Transverse colon (tissue), 4 donors: ENCODE measurements around the gene ARHGEF10L. TPM values are rescaled to one million over a fixed set of nuclear protein-coding genes. Genes with fewer than 3 reads are reported as not detected.

Experiments used
- DNase-seq: peaks from one replicate; pipeline ENCODE4 v3.0.0-alpha.2; 2019
- H3K27ac ChIP-seq, 4 donors: fragments of 200-600 bp; sonication (generic); 2 replicates each; pipeline ENCODE4 v1.5.1; 2016 to 2018; ENCODE audit warnings: inconsistent platforms in 4 of 4
- H3K27me3 ChIP-seq: fragments of 200-600 bp; sonication (generic); 2 replicates; pipeline ENCODE4 v1.5.1; 2017; ENCODE audit warnings: inconsistent platforms
- H3K36me3 ChIP-seq, 4 donors: fragments of 200-600 bp; sonication (generic); 2 replicates each; pipeline ENCODE4 v1.5.1; 2017 to 2019; ENCODE audit warnings: inconsistent platforms in 4 of 4
- H3K4me1 ChIP-seq, 4 donors: fragments of 200-600 bp; sonication (generic); 2 replicates each; pipeline ENCODE4 v1.5.1; 2017 to 2020; ENCODE audit warnings: inconsistent platforms in 4 of 4
- H3K4me3 ChIP-seq, 4 donors: fragments of 200-600 bp; sonication (generic); 1 replicate in 1 of 4; 2 replicates in 3 of 4; pipeline versions ENCODE4 v1.5.1 to v1.6.1; 2017 to 2019; ENCODE audit warnings: inconsistent platforms in 4 of 4
- H3K9me3 ChIP-seq, 2 donors: fragments of 200-600 bp; sonication (generic); 2 replicates each; pipeline ENCODE4 v1.5.1; 2017 to 2019; ENCODE audit warnings: inconsistent platforms in 2 of 2
- EP300 ChIP-seq: sonication (generic); formaldehyde crosslinking; IDR thresholded peaks from one replicate; pipeline ENCODE4 v1.6.1; 2017; ENCODE audit warnings: antibody characterized with exemption, low read depth
- POLR2A ChIP-seq: fragments of 450-650 bp; IDR thresholded peaks from one replicate; pipeline ENCODE4 v1.6.1; 2016; ENCODE audit warnings: antibody characterized with exemption, mild to moderate bottlenecking, moderate library complexity
- POLR2AphosphoS5 ChIP-seq, 3 donors: sonication (generic); formaldehyde crosslinking; IDR thresholded peaks; one replicate each; pipeline ENCODE4 v1.6.1; 2016; ENCODE audit warnings: antibody characterized with exemption in 3 of 3
- WGBS, 2 donors: methylation state at CpG; one replicate each; pipeline ENCODE4 v1.1.5; 2018; ENCODE audit warnings: low coverage in 1 of 2; 5-methylcytosine and 5-hydroxymethylcytosine counted together
- in situ Hi-C, 4 donors: fragments of 200-750 bp; cut with MboI; loops; one replicate each; pipeline versions ENCODE4 v1.15.0 to v1.15.1; 2017; ENCODE audit warnings: low sequenced_read_pairs in 3 of 4, low pct_ligation_motif_present in 1 of 4, low pct_unique_long_range_greater_than_20kb in 1 of 4
- intact Hi-C: fragments of 100-400 bp; cut with DNase I; formaldehyde crosslinking; loops from one replicate; pipeline ENCODE4 v1.15.1; 2023; ENCODE audit warnings: low total_unique reads
- total RNA-seq, 4 donors: library from RNA; depleted of rRNA; stranded (reverse); fragments of >200 nt; gene quantifications; one replicate each; pipeline ENCODE4 v1.1.0, GENCODE V29; 2016
- TF ChIP-seq, protein P1 (sequence below), 5 experiments: fragments of 200-600 bp in 3 of 5; fragments of 450-650 bp in 2 of 5; sonication (generic) in 3 of 5; IDR thresholded peaks; 1 replicate in 2 of 5; 2 replicates in 3 of 5; pipeline ENCODE4 v1.5.1; 2016 to 2017; ENCODE audit warnings: antibody characterized with exemption in 5 of 5, inconsistent platforms in 3 of 5, mild to moderate bottlenecking in 2 of 5, moderate library complexity in 1 of 5

ARHGEF10L gene
- total RNA-seq, 4 donors from 2014 or later: 115 to 326 (median 199) TPM

DNA sequence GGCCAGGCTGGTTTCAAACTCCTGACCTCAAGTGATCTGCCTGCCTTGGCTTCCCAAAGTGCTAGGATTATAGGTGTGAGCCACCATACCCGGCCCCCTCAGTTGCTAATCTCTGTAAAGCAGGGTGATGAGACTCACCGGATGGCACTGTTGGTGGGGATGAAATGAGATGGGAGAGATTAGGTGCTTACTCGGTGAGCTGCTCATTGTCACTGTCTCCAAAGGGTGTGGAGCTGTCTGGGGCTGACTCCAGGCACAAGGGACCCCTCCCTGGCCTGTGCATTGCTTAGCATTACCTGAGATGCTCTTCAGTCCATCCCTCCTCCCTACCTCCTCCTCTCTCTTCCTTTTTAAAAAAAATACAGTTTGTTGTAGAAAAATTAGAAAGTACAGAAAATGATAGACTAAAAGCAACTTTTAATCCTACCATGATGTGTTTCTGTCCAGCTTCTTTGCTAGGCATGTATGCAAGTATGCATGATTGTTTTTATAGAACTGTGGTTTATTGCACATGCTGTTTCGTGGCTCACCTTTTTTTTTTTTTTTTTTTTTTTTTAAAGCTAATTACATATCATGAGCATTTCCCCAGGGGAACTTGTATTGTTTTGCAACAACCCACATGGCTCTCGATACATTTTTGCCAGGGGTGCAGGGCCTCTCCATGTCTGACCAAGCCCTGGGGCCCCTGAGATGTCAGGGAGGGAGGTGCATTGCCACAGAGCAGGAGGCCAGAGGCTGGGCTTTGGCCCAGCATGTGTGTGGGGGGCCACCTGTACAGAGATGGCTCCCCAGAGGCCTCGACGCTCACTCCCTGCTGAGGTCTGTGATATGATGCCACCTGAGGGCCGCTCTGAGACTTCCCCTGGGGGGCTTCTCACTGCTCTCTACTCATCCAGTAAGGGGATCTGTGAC, 55.4 kb downstream of the ARHGEF10L start:
- no peak for DNase-seq
- Histone ChIP-seq H3K27me3 (no peaks in the 10 kb centered on the region), H3K4me1 (peaks cover 13 to 81% (median 64%) of the 10 kb centered on the region in 4 donors), H3K9me3 (no peaks in the 10 kb centered on the region), H3K27ac (peak overlapping the region; percentile 91 to 97 (median 92)), H3K36me3 (peaks cover 0 to 7% (median 0%) of the 10 kb centered on the region in 4 donors), H3K4me3 (no peak overlapping the region)
- TF ChIP-seq EP300: no peak
- TF ChIP-seq, protein P1, sequence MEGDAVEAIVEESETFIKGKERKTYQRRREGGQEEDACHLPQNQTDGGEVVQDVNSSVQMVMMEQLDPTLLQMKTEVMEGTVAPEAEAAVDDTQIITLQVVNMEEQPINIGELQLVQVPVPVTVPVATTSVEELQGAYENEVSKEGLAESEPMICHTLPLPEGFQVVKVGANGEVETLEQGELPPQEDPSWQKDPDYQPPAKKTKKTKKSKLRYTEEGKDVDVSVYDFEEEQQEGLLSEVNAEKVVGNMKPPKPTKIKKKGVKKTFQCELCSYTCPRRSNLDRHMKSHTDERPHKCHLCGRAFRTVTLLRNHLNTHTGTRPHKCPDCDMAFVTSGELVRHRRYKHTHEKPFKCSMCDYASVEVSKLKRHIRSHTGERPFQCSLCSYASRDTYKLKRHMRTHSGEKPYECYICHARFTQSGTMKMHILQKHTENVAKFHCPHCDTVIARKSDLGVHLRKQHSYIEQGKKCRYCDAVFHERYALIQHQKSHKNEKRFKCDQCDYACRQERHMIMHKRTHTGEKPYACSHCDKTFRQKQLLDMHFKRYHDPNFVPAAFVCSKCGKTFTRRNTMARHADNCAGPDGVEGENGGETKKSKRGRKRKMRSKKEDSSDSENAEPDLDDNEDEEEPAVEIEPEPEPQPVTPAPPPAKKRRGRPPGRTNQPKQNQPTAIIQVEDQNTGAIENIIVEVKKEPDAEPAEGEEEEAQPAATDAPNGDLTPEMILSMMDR (IDR thresholded peaks at IDR 0.05): no peak
- TF ChIP-seq POLR2A: no peak
- TF ChIP-seq POLR2AphosphoS5 (IDR thresholded peaks at IDR 0.05): no peak
- WGBS, 2 donors: 16 to 44% methylated on average over 2 to 8 of the region's 8 CpGs
- in situ Hi-C loops (no loop called here), intact Hi-C loops (no loop called here)

DNA sequence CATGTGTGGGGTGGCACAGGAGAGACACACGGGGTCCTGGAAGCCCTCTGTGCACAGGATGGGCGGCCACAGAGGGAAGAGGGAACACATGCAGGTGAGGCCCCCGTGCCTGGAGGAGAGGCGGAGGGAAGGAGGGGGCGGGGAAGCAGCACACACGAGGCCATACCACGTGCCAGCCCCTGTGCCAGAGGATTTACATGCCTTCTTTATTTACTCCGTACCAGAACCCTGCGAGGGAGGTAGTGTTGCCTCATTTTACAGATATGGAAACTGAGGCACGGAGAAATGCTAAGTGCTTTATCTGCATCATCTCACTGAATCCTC, 56.1 kb downstream of the ARHGEF10L start:
- H3K27me3 ChIP-seq: no peaks in the 10 kb centered on the region
- peak overlapping the region; percentile 91 to 97 (median 92) for H3K27ac ChIP-seq
- H3K4me1 ChIP-seq: peaks cover 16 to 81% (median 60%) of the 10 kb centered on the region in 4 donors
- peaks cover 0 to 4% (median 0%) of the 10 kb centered on the region in 4 donors for H3K36me3 ChIP-seq
- DNase-seq: no peak
- in situ Hi-C loops (no loop called here), intact Hi-C loops (no loop called here)
- H3K9me3 ChIP-seq: no peaks in the 10 kb centered on the region
- TF ChIP-seq POLR2AphosphoS5 (IDR thresholded peaks at IDR 0.05): no peak
- TF ChIP-seq, protein P1 (IDR thresholded peaks at IDR 0.05): no peak
- TF ChIP-seq EP300: no peak
- no peak overlapping the region for H3K4me3 ChIP-seq
- 65% methylated on average over 10 of the region's 10 CpGs; no CpG with 5 or more reads in 1 of the 2 donors for WGBS, 2 donors

DNA sequence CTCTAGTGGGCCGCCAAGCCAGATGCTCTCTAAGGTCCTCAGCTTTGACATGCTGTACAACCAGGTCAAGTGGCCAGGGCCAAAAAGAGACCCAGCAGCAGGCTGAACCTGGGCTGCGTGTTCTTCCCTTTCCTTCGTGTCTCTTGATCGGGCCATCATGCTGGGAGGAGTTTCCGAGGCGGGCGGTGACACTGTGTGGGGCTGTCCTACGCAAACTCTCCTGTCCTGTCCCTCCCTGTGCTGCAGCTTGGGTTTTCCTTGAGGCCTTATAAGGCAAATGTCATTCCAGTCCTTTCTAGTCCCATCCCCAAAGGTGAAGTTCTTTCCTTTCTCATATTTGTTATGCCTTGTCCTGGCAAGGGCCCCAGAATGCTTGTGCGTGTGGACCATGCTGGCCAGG, 56.7 kb downstream of the ARHGEF10L start:
- intact Hi-C loops: no loop called here
- H3K4me1 ChIP-seq: peaks cover 17 to 76% (median 55%) of the 10 kb centered on the region in 4 donors
- no peaks in the 10 kb centered on the region for H3K9me3 ChIP-seq
- TF ChIP-seq, protein P1 (IDR thresholded peaks at IDR 0.05): no peak
- no peak for TF ChIP-seq EP300
- peak; percentile 10 to 65 (median 35) for TF ChIP-seq POLR2AphosphoS5 (IDR thresholded peaks at IDR 0.05)
- peak; percentile 32 for TF ChIP-seq POLR2A
- H3K4me3 ChIP-seq: no peak overlapping the region
- in situ Hi-C loops: no loop called here
- no peaks in the 10 kb centered on the region for H3K36me3 ChIP-seq
- H3K27ac ChIP-seq: peak overlapping the region; percentile 91 to 97 (median 92)
- peak; percentile 84 for DNase-seq
- H3K27me3 ChIP-seq: no peaks in the 10 kb centered on the region
- WGBS, 2 donors: 75% methylated on average over 9 of the region's 9 CpGs; no CpG with 5 or more reads in 1 of the 2 donors

DNA sequence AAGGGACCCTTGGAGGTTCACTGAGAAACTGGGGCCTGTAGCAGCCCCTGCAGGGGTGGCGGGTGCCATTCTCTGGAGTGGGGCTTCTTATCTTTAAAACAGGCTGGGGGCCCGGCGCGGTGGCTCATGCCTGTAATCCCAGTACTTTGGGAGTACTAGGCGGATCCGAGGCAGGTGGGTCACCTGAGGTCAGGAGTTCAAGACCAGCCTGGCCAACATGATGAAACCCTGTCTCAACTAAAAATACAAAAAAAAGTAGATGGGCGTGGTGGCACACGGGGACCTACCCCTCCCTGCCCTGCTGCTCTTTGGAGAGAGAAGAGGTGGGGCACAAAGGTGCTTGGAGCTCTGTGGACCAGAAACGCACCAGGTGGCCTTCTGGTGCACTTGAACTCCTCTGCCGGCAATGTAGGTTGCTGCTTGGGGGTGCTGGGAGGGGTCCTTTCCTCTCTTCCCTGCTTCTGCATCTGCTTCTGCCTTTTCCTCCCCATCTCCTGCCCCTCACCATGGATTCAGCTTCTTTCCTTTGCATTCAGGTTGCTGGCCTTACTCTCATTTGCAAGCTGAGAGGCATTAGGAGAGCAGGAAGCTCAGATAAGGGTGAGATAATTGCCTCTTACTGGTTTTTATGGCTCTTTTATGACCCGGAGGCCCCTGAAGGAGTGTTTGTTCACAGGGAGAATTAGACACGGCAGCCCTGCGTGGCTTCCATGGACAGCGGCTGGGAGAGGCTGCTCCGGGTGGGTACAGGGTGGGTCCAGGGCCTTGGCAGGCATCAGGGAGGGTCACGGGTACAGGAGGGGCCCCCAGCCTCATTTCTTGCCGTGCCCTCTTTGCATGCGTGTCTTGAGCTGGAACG, 57.4 kb downstream of the ARHGEF10L start:
- H3K27ac ChIP-seq: peak overlapping the region; percentile 91 to 97 (median 92)
- H3K27me3 ChIP-seq: no peaks in the 10 kb centered on the region
- in situ Hi-C loops: no loop called here
- H3K36me3 ChIP-seq: no peaks in the 10 kb centered on the region
- TF ChIP-seq, protein P1 (IDR thresholded peaks at IDR 0.05): no peak
- TF ChIP-seq POLR2A (peak; percentile 27), POLR2AphosphoS5 (IDR thresholded peaks at IDR 0.05) (peak; percentile 13 to 47 (median 21))
- H3K4me1 ChIP-seq: peaks cover 14 to 78% (median 56%) of the 10 kb centered on the region in 4 donors
- peak; percentile 88 for DNase-seq
- 50 to 67% methylated on average over 1 to 19 of the region's 19 CpGs for WGBS, 2 donors
- peak overlapping the region in 2 of 4 donors; percentile 8 to 20 for H3K4me3 ChIP-seq
- intact Hi-C loops: no loop called here
- no peaks in the 10 kb centered on the region for H3K9me3 ChIP-seq
